H9 (cell line): ENCODE data around the gene PLXND1. TPM values are rescaled to one million over a fixed set of nuclear protein-coding genes. Genes with fewer than 3 reads are reported as not detected.

ENCODE experiments used
- DNase-seq: peaks from one replicate; pipeline ENCODE4 v3.0.0-alpha.2; 2017
- H2AFZ ChIP-seq: one replicate; pipeline ENCODE4 v1.6.1; 2013; ENCODE audit warnings: mild to moderate bottlenecking, low read length, control low read depth, moderate library complexity
- H2AK5ac ChIP-seq: 2 replicates; pipeline ENCODE4 v1.6.1; 2013; ENCODE audit warnings: low read length, control low read depth, mixed read lengths; ENCODE audit not compliant: insufficient read length
- H2BK120ac ChIP-seq: one replicate; pipeline ENCODE4 v1.6.1; 2013; ENCODE audit warnings: low read depth, mild to moderate bottlenecking, low read length, control low read depth, inconsistent platforms; ENCODE audit not compliant: poor library complexity, severe bottlenecking
- H2BK12ac ChIP-seq: 2 replicates; pipeline ENCODE4 v1.6.1; 2013; ENCODE audit warnings: low read length, control low read depth, mixed read lengths, low read depth; ENCODE audit not compliant: insufficient read length
- H2BK15ac ChIP-seq: 2 replicates; pipeline ENCODE4 v1.6.1; 2013; ENCODE audit warnings: low read depth, low read length, control low read depth
- H2BK20ac ChIP-seq: one replicate; pipeline ENCODE4 v1.6.1; 2013; ENCODE audit warnings: low read depth, mild to moderate bottlenecking, low read length, control low read depth, inconsistent platforms; ENCODE audit not compliant: poor library complexity, severe bottlenecking
- H2BK5ac ChIP-seq: 2 replicates; pipeline ENCODE4 v1.6.1; 2013; ENCODE audit warnings: low read length, control low read depth, mixed read lengths; ENCODE audit not compliant: insufficient read length
- H3K14ac ChIP-seq: 2 replicates; pipeline ENCODE4 v1.6.1; 2013; ENCODE audit warnings: low read length, control low read depth; ENCODE audit not compliant: insufficient read depth
- H3K18ac ChIP-seq: 2 replicates; pipeline ENCODE4 v1.6.1; 2013; ENCODE audit warnings: low read depth, mild to moderate bottlenecking, mixed read lengths, low read length, control low read depth; ENCODE audit not compliant: insufficient read length
- H3K23ac ChIP-seq: 2 replicates; pipeline ENCODE4 v1.6.1; 2013; ENCODE audit warnings: low read length, control low read depth, mixed read lengths, low read depth; ENCODE audit not compliant: insufficient read length
- H3K23me2 ChIP-seq: 2 replicates; pipeline ENCODE4 v1.6.1; 2013; ENCODE audit warnings: low read depth, mild to moderate bottlenecking, mixed read lengths, low read length, control low read depth; ENCODE audit not compliant: insufficient read length, poor library complexity, severe bottlenecking
- H3K27ac ChIP-seq: 2 replicates; pipeline ENCODE4 v1.5.1; 2013; ENCODE audit warnings: low read length, control low read depth, mixed read lengths, low read depth; ENCODE audit not compliant: insufficient read length
- H3K27me3 ChIP-seq: 2 replicates; pipeline ENCODE4 v1.6.1; 2013; ENCODE audit warnings: low read length, control low read depth, inconsistent platforms; ENCODE audit not compliant: insufficient read depth
- H3K4ac ChIP-seq: 2 replicates; pipeline ENCODE4 v1.6.1; 2013; ENCODE audit warnings: low read depth, mild to moderate bottlenecking, control low read depth, inconsistent platforms, low read length, moderate library complexity
- H3K4me1 ChIP-seq: 2 replicates; pipeline ENCODE4 v1.6.1; 2013; ENCODE audit warnings: low read length, control low read depth, inconsistent platforms; ENCODE audit not compliant: insufficient read depth
- H3K4me2 ChIP-seq: 2 replicates; pipeline ENCODE4 v1.6.1; 2013; ENCODE audit warnings: low read length, control low read depth, mixed read lengths; ENCODE audit not compliant: insufficient read length, insufficient read depth
- H3K56ac ChIP-seq: 2 replicates; pipeline ENCODE4 v1.6.1; 2013; ENCODE audit warnings: low read depth, mild to moderate bottlenecking, mixed read lengths, low read length, control low read depth; ENCODE audit not compliant: insufficient read length
- H3K79me1 ChIP-seq: 2 replicates; pipeline ENCODE4 v1.6.1; 2013; ENCODE audit warnings: low read depth, mild to moderate bottlenecking, moderate library complexity, low read length, control low read depth, inconsistent platforms; ENCODE audit not compliant: insufficient read depth, poor library complexity, severe bottlenecking
- H3K79me2 ChIP-seq: 2 replicates; pipeline ENCODE4 v1.6.1; 2013; ENCODE audit warnings: low read length, control low read depth, inconsistent platforms; ENCODE audit not compliant: insufficient read depth
- H3K9ac ChIP-seq: 2 replicates; pipeline ENCODE4 v1.6.1; 2013; ENCODE audit warnings: low read length, control low read depth, mixed read lengths; ENCODE audit not compliant: insufficient read length; ENCODE audit errors: extremely low read depth
- H3K9me3 ChIP-seq: one replicate; pipeline ENCODE4 v1.6.1; 2013; ENCODE audit warnings: low read depth, low read length, inconsistent platforms; ENCODE audit not compliant: control insufficient read depth
- H3T11ph ChIP-seq: one replicate; pipeline ENCODE4 v1.6.1; 2013; ENCODE audit warnings: mild to moderate bottlenecking, low read length, control low read depth, inconsistent platforms
- H4K20me1 ChIP-seq: one replicate; pipeline ENCODE4 v1.6.1; 2013; ENCODE audit not compliant: control insufficient read depth, insufficient read length, insufficient read depth
- H4K5ac ChIP-seq: 2 replicates; pipeline ENCODE4 v1.6.1; 2013; ENCODE audit warnings: low read depth, mild to moderate bottlenecking, mixed read lengths, low read length, control low read depth; ENCODE audit not compliant: insufficient read length
- H4K8ac ChIP-seq: replicated peaks from 2 replicates; pipeline ENCODE4 v1.6.1; 2013; ENCODE audit warnings: low read length, control low read depth, mixed read lengths, low read depth; ENCODE audit not compliant: insufficient read length
- H4K91ac ChIP-seq: 2 replicates; pipeline ENCODE4 v1.6.1; 2013; ENCODE audit warnings: low read depth, mild to moderate bottlenecking, moderate library complexity, mixed read lengths, low read length, control low read depth; ENCODE audit not compliant: insufficient read length
- H3K27ac Mint-ChIP-seq, 3 experiments: 2 replicates in 2 of 3; 3 replicates in 1 of 3; pipeline ENCODE4 v1.8.0; 2020 to 2021; ENCODE audit warnings: mixed read lengths in 3 of 3, mild to moderate bottlenecking in 1 of 3, moderate library complexity in 1 of 3
- H3K27me3 Mint-ChIP-seq: 2 replicates; pipeline ENCODE4 v1.8.0; 2021; ENCODE audit warnings: low read depth, mild to moderate bottlenecking, moderate library complexity, mixed read lengths
- H3K36me3 Mint-ChIP-seq, 3 experiments: 2 replicates in 2 of 3; 3 replicates in 1 of 3; pipeline ENCODE4 v1.8.0; 2020 to 2021; ENCODE audit warnings: low read depth in 3 of 3, mixed read lengths in 3 of 3; ENCODE audit not compliant: insufficient read depth in 1 of 3
- H3K4me1 Mint-ChIP-seq, 2 experiments: 2 replicates each; pipeline ENCODE4 v1.8.0; 2020; ENCODE audit warnings: mixed read lengths in 2 of 2
- H3K4me3 Mint-ChIP-seq, 2 experiments: 2 replicates in 1 of 2; 3 replicates in 1 of 2; pipeline ENCODE4 v1.8.0; 2020 to 2021; ENCODE audit warnings: mild to moderate bottlenecking in 2 of 2, mixed read lengths in 2 of 2, moderate library complexity in 1 of 2
- H3K9me3 Mint-ChIP-seq, 2 experiments: 2 replicates in 1 of 2; 3 replicates in 1 of 2; pipeline ENCODE4 v1.8.0; 2020; ENCODE audit warnings: mild to moderate bottlenecking in 2 of 2, mixed read lengths in 2 of 2, moderate library complexity in 1 of 2
- CTCF ChIP-seq: fragments of 200-600 bp; sonication (generic); conservative IDR thresholded peaks from 3 replicates; pipeline ENCODE4 v1.8.0; 2021; ENCODE audit warnings: antibody characterized with exemption, mild to moderate bottlenecking
- WGBS: extraction: QIAGEN DNeasy Blood & Tissue Kit; methylation state at CpG from one replicate; pipeline ENCODE4 v1.1.7; 2013; ENCODE audit warnings: missing lambda C conversion rate, low lambda C conversion rate, mixed read lengths; ENCODE audit not compliant: insufficient read length; ENCODE audit errors: extremely low coverage; 5-methylcytosine and 5-hydroxymethylcytosine counted together
- total RNA-seq: library from RNA; stranded (reverse); gene quantifications from 2 replicates; pipeline ENCODE4 v1.2.1, GENCODE V29; 2021

Gene PLXND1
- total RNA-seq, 1 experiment from 2014 or later: 50.9 TPM

GRCh38 chr3:129603561-129603942 is 2.9 kb downstream of the PLXND1 start:
- H4K8ac ChIP-seq: no peak overlapping the region
- no peak overlapping the region for H3K56ac ChIP-seq
- no peak overlapping the region; the same call in 1 of the 2 replicates for H3K14ac ChIP-seq
- no peaks in the 10 kb centered on the region for H3K9me3 ChIP-seq
- H2AFZ ChIP-seq: no peak overlapping the region
- H3K79me1 ChIP-seq: no peaks in the 10 kb centered on the region
- Mint-ChIP-seq H3K27me3 (peaks cover 34% of the 10 kb centered on the region), H3K27ac (peak overlapping the region in 2 of 3 experiments; percentile 15 to 68; a peak in 3 of 7 replicates), H3K36me3 (peaks cover 0 to 3% (median 0%) of the 10 kb centered on the region in 3 experiments; a peak in 3 of 7 replicates), H3K9me3 (peaks cover 3% of the 10 kb centered on the region in 2 experiments; a peak in 2 of 5 replicates), H3K4me3 (peak overlapping the region; percentile 39 to 93), H3K4me1 (peaks cover 73% of the 10 kb centered on the region in 2 experiments)
- H2BK120ac ChIP-seq: no peak overlapping the region
- H4K91ac ChIP-seq: no peak overlapping the region
- no peak overlapping the region for H3T11ph ChIP-seq
- no peak overlapping the region for H3K4ac ChIP-seq
- H3K27me3 ChIP-seq: peaks cover 6% of the 10 kb centered on the region; the same call in 1 of the 2 replicates
- no peak for DNase-seq
- H2AK5ac ChIP-seq: no peak overlapping the region
- no peak overlapping the region for H2BK15ac ChIP-seq
- no peak overlapping the region for H2BK5ac ChIP-seq
- no peaks in the 10 kb centered on the region for H4K20me1 ChIP-seq
- no peak overlapping the region for H3K18ac ChIP-seq
- no CpG with 5 or more reads among the region's 7 CpGs for WGBS
- no peak overlapping the region for H3K4me2 ChIP-seq
- H3K23me2 ChIP-seq: peaks cover 12% of the 10 kb centered on the region
- no peak overlapping the region for H3K27ac ChIP-seq
- H3K23ac ChIP-seq: no peak overlapping the region
- no peak overlapping the region for H4K5ac ChIP-seq
- H3K4me1 ChIP-seq: peaks cover 2% of the 10 kb centered on the region; the same call in 1 of the 2 replicates
- H2BK12ac ChIP-seq: no peak overlapping the region
- H3K79me2 ChIP-seq: peaks cover 4% of the 10 kb centered on the region; the same call in 1 of the 2 replicates
- no peak overlapping the region for H3K9ac ChIP-seq
- no peak overlapping the region for H2BK20ac ChIP-seq
- TF ChIP-seq CTCF: no peak
